Neural crest cell (in vitro differentiated cells): Measurements from ENCODE around the gene APBB1IP. TPM values are rescaled to one million over a fixed set of nuclear protein-coding genes. Genes with fewer than 3 reads are reported as not detected.
"Not testable (repeated sequence)": the region's sequence is repeated elsewhere in the genome, so short reads cannot be mapped to it uniquely, and the experiment has no call there.

ENCODE experiments used
- DNase-seq: peaks from one replicate; pipeline ENCODE4 v3.0.0; 2021; ENCODE audit warnings: low read depth, mixed read lengths, low spot score
- H3K27ac Mint-ChIP-seq: one replicate; pipeline ENCODE4 v1.8.0; 2021; ENCODE audit warnings: mild to moderate bottlenecking, mixed read lengths; ENCODE audit not compliant: unreplicated experiment
- H3K27me3 Mint-ChIP-seq: 2 replicates; pipeline ENCODE4 v1.8.0; 2021; ENCODE audit warnings: low read depth, mild to moderate bottlenecking, mixed read lengths
- H3K36me3 Mint-ChIP-seq: 2 replicates; pipeline ENCODE4 v1.8.0; 2021; ENCODE audit warnings: low read depth, mild to moderate bottlenecking, mixed read lengths
- H3K4me1 Mint-ChIP-seq: 2 replicates; pipeline ENCODE4 v1.8.0; 2021; ENCODE audit warnings: mixed read lengths
- H3K4me3 Mint-ChIP-seq: one replicate; pipeline ENCODE4 v1.8.0; 2021; ENCODE audit warnings: mild to moderate bottlenecking, mixed read lengths
- H3K9me3 Mint-ChIP-seq: 2 replicates; pipeline ENCODE4 v1.8.0; 2021; ENCODE audit warnings: mixed read lengths
- total RNA-seq: library from RNA; stranded (reverse); gene quantifications from 2 replicates; pipeline ENCODE4 v1.2.1, GENCODE V29; 2021
- TF ChIP-seq, protein P1 (sequence below): fragments of 200-600 bp; sonication (generic); conservative IDR thresholded peaks from 2 replicates; pipeline ENCODE4 v1.5.0; 2021; ENCODE audit warnings: antibody characterized with exemption, mild to moderate bottlenecking

Gene APBB1IP
- total RNA-seq, 1 donor from 2014 or later: not detected

DNA sequence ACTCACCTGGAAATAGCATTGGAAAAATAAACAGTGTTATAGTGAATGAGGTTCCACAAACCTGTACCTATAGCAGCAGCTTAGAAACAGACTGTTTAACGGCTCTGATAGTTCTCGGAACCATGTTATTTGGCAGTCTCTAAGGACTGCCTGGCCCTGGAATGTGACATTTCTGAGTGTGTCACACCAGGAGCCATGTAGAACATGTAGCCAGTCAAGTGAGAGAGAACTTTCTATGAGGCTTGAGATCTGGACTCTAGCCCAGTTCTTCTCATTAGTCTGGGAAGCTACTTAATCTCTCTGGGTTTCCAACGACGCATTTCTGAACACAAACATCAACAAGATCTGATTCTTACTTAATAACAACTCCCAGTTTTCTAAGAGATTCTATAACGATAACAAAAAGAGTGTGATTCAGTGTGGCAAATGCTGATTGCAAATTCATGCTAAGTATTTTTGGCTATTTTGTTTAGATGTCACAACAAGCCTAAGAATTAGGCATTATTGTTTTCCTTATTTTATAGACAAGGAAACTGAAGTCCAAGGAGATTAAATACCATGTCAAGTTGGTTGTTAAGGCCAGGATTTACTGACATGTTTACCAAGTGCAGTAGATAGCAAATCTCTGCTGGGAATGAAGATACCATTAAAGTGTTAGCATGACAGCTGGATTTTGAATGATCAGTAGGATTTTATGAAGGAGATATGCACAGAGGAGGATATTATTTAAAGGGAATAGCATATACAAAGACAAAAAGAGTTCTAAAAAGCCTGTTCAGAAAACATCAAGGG is 47.2 kb downstream of the APBB1IP start:
- no peak for DNase-seq
- no peaks in the 10 kb centered on the region for H3K27me3 Mint-ChIP-seq
- H3K4me1 Mint-ChIP-seq: no peaks in the 10 kb centered on the region
- H3K36me3 Mint-ChIP-seq: no peaks in the 10 kb centered on the region
- TF ChIP-seq, protein P1, sequence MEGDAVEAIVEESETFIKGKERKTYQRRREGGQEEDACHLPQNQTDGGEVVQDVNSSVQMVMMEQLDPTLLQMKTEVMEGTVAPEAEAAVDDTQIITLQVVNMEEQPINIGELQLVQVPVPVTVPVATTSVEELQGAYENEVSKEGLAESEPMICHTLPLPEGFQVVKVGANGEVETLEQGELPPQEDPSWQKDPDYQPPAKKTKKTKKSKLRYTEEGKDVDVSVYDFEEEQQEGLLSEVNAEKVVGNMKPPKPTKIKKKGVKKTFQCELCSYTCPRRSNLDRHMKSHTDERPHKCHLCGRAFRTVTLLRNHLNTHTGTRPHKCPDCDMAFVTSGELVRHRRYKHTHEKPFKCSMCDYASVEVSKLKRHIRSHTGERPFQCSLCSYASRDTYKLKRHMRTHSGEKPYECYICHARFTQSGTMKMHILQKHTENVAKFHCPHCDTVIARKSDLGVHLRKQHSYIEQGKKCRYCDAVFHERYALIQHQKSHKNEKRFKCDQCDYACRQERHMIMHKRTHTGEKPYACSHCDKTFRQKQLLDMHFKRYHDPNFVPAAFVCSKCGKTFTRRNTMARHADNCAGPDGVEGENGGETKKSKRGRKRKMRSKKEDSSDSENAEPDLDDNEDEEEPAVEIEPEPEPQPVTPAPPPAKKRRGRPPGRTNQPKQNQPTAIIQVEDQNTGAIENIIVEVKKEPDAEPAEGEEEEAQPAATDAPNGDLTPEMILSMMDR: no peak
- no peak overlapping the region for H3K4me3 Mint-ChIP-seq
- H3K27ac Mint-ChIP-seq: no peak overlapping the region
- no peaks in the 10 kb centered on the region for H3K9me3 Mint-ChIP-seq

DNA sequence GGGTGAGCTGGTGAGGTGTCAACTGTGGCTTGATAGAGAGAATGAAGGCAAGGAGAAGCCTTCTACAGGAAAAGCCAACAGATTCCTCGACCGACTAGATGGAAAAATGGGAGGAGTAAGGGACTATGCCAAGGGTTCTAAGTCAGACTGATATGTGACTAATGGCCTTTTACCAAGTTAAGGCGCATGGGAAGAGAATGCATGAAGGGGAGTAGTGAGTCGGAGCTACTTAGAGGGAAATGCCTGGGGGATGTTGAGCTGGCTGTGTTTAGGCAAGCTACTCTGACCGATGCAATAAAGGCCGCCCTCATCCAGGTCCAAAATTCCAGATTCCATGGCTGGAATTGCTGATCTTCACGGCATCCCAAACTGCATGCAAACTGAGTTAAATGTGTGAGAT is 48.2 kb downstream of the APBB1IP start:
- no peaks in the 10 kb centered on the region for H3K27me3 Mint-ChIP-seq
- no peak overlapping the region for H3K4me3 Mint-ChIP-seq
- TF ChIP-seq, protein P1: no peak
- DNase-seq: no peak
- no peaks in the 10 kb centered on the region for H3K36me3 Mint-ChIP-seq
- H3K4me1 Mint-ChIP-seq: no peaks in the 10 kb centered on the region
- no peak overlapping the region for H3K27ac Mint-ChIP-seq
- no peaks in the 10 kb centered on the region for H3K9me3 Mint-ChIP-seq

DNA sequence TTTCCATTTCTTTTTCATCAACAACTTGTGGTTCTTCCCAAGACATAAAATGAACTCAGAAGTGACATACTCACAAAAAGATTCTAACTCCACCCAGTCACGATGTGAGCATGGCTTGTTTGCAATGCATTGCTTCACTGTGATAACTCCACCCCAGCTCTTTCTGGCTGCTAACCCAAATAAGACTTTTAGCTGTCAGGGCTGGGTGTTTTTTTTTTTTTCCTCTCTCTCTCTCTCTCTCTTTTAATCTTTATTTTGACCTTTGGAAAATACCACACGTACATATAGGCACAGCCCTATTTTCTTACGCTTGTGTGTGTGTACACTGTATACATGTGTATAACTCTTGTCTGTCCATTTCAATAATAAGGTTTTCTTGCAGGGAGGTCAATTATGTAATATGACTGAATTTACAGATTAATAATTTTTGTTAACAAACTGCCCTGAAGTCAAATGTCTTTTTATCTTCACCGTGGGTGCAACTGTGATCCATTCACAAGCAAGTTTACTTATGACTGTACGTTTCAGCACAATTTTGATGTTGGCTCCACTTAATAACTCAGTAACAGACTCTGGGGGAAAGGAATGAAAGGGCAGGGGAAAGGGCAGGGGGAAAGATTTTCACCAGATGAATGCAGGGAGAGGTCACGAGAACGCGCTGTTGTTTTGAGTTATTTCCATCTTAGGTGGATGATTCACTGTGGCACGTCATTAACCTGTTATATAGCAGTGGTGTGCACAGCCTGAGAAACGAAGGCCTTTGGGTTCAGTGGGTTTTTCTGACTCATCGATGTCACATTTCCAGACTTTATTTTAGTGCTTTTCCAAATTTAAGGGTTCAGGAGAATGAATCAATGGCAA is 49.1 kb downstream of the APBB1IP start:
- no peak for DNase-seq
- TF ChIP-seq, protein P1: no peak
- no peaks in the 10 kb centered on the region for H3K27me3 Mint-ChIP-seq
- H3K27ac Mint-ChIP-seq: no peak overlapping the region
- no peak overlapping the region for H3K4me3 Mint-ChIP-seq
- peaks cover 2% of the 10 kb centered on the region for H3K36me3 Mint-ChIP-seq
- H3K9me3 Mint-ChIP-seq: no peaks in the 10 kb centered on the region
- H3K4me1 Mint-ChIP-seq: peaks cover 1% of the 10 kb centered on the region

DNA sequence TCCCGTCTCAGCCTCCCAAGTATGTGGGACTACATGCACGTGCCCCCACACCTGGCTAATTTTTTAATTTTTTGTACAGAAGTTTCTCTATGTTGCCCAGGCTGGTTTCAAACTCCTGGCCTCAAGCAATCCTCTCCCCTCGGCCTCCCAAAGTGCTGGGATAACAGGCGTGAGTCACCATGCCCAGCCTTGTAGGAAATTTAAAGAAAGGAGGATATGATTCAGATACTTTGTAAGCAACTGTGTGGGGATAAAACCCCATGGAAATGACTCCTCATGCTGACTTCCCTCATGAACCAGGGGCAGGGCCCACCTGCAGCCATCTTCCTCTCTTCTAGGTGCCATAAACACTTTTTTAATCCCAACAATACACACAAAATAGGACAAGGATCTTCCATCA is 50.2 kb downstream of the APBB1IP start:
- no peaks in the 10 kb centered on the region for H3K27me3 Mint-ChIP-seq
- peaks cover 5% of the 10 kb centered on the region for H3K4me1 Mint-ChIP-seq
- TF ChIP-seq, protein P1: no peak
- no peak for DNase-seq
- H3K9me3 Mint-ChIP-seq: peaks cover 2% of the 10 kb centered on the region
- H3K27ac Mint-ChIP-seq: no peak overlapping the region
- H3K4me3 Mint-ChIP-seq: no peak overlapping the region
- H3K36me3 Mint-ChIP-seq: peaks cover 6% of the 10 kb centered on the region

DNA sequence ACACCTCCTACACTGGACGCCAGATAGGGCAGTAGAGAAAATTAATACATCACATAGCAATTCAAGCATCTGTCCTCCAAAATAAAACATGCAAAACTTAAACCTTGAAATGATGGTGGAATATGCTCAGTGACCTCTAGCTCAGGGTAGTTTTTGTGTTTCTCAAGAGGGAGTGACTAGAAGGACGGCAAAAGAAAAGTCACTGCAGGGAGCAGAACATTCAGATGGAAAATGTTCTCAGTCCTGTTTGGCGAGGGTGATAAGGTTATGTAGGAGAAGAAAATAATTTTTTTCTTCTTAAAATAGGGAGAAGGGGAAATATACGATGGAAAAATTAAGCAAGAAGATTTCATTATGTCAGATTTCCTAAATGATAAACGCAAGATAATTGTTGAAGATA is 50.9 kb downstream of the APBB1IP start:
- H3K4me1 Mint-ChIP-seq: peaks cover 5% of the 10 kb centered on the region
- no peaks in the 10 kb centered on the region for H3K27me3 Mint-ChIP-seq
- H3K9me3 Mint-ChIP-seq: peaks cover 2% of the 10 kb centered on the region
- peaks cover 6% of the 10 kb centered on the region for H3K36me3 Mint-ChIP-seq
- H3K4me3 Mint-ChIP-seq: no peak overlapping the region
- H3K27ac Mint-ChIP-seq: no peak overlapping the region
- no peak for DNase-seq
- TF ChIP-seq, protein P1: no peak

DNA sequence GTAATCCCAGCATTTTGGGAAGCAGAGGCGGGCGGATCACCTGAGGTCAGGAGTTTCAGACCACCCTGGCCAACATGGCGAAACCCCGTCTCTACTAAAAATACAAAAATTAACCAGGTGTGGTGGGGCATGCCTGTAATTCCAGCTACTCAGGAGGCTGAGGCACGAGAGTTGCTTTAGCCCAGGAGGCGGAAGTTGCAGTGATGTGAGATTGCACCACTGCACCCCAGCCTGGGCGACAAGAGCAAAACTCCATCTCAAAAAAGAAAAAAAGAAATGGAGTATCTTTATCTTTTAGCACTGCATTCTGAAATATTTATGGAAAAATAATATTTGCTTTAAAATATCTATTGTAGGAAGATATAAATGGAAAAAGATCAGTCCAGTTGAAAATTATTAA is 52.2 kb downstream of the APBB1IP start:
- not testable (repeated sequence) for H3K36me3 Mint-ChIP-seq, H3K4me3 Mint-ChIP-seq, H3K4me1 Mint-ChIP-seq, H3K9me3 Mint-ChIP-seq, H3K27me3 Mint-ChIP-seq, DNase-seq, H3K27ac Mint-ChIP-seq
